ENCODE measurements around the gene OPRL1.

OPRL1 gene

GRCh38 chr20:64146936-64147477 is 67.1 kb downstream of the OPRL1 start:
- DNase-seq: no peak

GRCh38 chr20:64148581-64148980 is 68.7 kb downstream of the OPRL1 start:
- no peak for DNase-seq

- no peak for DNase-seq
These were observed 69.3 kb downstream of the OPRL1 start for GRCh38 chr20:64149141-64149540.

- DNase-seq: no peak
These were observed 70.1 kb downstream of the OPRL1 start for GRCh38 chr20:64149809-64150560.
